Epithelial cell of proximal tubule (primary cell): ENCODE results near the gene ZBTB7B. TPM values are rescaled to one million over a fixed set of nuclear protein-coding genes. Genes with fewer than 3 reads are reported as not detected.
"Not testable (repeated sequence)": the region's sequence is repeated elsewhere in the genome, so short reads cannot be mapped to it uniquely, and the experiment has no call there.

ENCODE experiments used
- DNase-seq: peaks from one replicate; pipeline ENCODE4 v3.0.0-alpha.2; 2011; ENCODE audit warnings: low read depth
- H3K4me3 ChIP-seq: 2 replicates; pipeline ENCODE4 v1.5.1; 2011; ENCODE audit warnings: low read depth, mild to moderate bottlenecking, low read length
- total RNA-seq: library from RNA; depleted of rRNA; stranded (reverse); fragments of >200 nt; gene quantifications from 2 replicates; pipeline ENCODE4 v1.2.3, GENCODE V29; 2015
- TF ChIP-seq, protein P1 (sequence below): conservative IDR thresholded peaks from 2 replicates; pipeline ENCODE4 v1.5.1; 2012; ENCODE audit warnings: low read depth, mild to moderate bottlenecking, low read length

The ZBTB7B gene
- total RNA-seq, 1 donor from 2014 or later = 20.4 TPM

DNA sequence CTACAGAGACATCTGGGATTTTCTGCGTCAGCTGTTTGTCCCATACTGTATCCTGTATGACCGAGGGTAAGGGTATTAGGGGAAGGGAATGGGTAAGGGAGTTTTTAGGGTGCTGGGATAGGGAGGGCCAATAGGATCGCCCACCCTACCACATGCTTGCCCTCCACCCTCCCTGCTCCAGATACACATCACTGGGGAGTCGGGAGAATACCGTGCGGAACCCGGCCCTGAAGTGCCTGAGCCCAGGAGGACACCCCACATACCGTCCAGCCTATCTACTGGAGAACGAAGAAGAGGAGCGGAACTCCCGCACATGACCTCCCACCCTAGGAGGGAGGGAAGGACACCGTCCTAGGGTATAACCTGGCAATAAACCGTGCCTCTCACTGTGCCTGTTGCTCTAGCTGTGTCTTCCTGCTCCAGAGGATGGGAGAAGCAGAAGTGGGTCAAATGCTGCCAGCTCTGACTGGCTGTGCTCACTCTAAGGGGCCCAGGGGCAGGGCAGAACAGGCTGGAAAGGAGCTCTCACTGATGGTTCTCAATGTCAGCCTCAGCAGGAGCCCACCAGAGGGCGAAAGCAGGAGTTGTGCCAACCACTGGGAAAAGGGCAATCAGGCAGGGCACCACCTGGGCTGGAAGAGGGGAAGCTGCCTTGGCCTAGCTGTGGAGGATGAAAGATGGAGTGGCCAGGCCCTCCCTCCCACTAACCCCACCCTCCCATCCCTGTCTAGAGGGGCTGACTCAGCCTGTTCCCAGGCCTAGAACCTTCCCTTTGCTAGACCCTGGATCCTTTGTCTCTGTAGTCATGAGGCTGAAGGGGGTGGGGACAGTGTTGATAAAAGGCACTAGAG lies 9.7 kb upstream of the ZBTB7B start:
- TF ChIP-seq, protein P1, sequence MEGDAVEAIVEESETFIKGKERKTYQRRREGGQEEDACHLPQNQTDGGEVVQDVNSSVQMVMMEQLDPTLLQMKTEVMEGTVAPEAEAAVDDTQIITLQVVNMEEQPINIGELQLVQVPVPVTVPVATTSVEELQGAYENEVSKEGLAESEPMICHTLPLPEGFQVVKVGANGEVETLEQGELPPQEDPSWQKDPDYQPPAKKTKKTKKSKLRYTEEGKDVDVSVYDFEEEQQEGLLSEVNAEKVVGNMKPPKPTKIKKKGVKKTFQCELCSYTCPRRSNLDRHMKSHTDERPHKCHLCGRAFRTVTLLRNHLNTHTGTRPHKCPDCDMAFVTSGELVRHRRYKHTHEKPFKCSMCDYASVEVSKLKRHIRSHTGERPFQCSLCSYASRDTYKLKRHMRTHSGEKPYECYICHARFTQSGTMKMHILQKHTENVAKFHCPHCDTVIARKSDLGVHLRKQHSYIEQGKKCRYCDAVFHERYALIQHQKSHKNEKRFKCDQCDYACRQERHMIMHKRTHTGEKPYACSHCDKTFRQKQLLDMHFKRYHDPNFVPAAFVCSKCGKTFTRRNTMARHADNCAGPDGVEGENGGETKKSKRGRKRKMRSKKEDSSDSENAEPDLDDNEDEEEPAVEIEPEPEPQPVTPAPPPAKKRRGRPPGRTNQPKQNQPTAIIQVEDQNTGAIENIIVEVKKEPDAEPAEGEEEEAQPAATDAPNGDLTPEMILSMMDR = peak; percentile 40
- DNase-seq = no peak
- H3K4me3 ChIP-seq = no peak overlapping the region

DNA sequence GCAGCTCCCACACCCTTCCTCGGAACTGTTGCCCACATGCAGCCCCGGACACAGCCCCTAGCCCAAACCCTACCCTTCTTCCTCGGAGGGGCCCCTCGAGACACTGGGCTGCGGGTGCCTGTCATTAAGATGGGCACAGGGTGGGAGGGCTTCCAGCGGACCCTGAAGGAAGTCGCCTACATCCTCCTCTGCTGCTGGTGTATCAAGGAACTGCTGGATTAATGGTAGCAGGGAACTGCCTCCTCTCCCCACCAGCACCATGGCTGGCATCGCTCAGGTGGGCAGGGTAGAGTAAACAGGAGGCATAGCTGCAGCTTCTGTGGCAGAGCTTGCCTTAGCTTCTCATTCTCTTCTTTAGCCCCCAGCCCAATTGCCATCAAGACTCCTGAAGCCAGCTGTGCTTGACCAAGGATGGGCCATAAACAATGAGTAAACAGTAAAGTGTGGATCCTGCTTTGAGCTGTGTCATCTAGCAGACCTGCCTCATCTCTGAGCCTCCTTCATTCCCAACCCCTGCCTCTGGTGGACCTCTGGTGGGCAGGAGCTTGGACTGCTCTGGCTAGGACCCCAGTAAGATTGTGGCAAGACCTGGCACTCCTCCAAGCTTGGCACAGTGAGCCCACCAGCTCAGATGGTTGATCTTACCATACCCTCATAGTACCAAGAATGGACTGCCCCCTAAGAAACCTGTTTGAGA lies 8.9 kb upstream of the ZBTB7B start, which contains the start of gene LENEP:
LENEP (plus strand) TSS at position 15 of the 697 bp plus-strand sequence; CDS start at position 37, 22 bp downstream.
- H3K4me3 ChIP-seq = no peak within 1 kb of the TSS

DNA sequence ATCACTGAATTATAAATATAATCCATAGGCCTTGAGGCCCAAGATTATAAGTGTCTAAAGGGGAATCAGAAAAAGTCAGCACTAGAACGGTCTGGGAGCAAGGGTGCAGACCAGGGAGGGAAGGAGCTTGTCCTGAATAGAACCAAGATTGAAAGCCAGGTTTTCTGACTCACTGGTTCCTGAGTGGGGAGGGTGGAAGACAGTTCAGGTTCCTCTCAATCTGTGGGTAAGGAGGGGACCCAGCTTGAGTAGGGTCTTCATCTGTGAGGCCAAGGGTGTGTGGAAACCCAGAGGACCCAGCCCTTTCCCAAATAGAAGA lies 8.4 kb upstream of the ZBTB7B start:
- TF ChIP-seq, protein P1 = no peak
- no peak overlapping the region for H3K4me3 ChIP-seq
- no peak for DNase-seq

More for the DNA sequence above, 8.9 kb upstream of the ZBTB7B start, which contains the start of gene LENEP:
- TF ChIP-seq, protein P1 = no peak
- no peak for DNase-seq

DNA sequence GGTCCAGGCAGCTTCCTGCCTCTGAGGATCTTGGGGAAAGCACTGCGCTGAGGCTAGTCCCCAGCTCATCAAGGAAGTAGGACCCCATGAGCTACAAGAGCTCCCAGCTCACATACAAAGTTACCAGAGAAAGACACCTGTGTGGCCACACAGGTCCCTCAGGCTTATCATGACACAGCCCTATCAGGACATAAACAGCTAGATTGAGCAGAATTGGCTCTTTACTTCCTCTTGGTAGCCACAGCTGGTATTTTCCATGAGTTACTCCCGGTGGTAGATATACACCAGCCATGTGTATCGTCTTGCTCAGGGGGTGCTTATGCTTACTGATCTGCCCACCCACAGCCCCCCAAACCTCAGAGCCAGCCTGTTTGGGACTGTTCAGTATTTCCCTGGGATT lies 8.0 kb upstream of the ZBTB7B start:
- no peak overlapping the region for H3K4me3 ChIP-seq
- TF ChIP-seq, protein P1 = no peak
- no peak for DNase-seq

DNA sequence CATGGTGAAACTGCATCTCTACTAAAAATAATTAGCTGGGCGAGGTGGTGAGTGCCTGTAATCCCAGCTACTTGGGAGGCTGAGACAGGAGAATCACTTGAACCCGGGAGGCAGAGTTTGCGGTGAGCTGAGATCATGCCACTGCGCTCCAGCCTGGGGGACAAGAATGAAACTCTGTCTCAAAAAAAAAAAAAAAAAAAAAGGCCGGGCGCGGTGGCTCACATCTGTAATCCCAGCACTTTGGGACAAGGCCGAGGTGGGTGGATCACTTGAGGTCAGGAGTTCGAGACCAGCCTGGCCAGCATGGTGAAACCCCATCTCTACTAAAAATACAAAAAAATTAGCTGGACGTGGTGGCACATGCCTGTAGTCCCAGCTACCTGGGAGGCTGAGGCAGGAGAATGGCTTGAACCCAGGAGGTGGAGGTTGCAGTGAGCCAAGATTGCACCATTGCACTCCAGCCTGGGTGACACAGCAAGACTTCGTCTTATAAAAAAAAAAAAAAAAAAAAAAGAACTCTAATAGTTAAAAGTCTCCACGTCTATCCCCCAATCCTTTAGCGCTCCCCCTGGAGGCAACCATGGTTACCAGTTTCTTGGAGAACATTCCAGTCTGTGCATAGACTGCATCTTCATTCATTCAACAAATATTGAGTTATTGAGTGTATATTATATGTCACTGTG lies 7.2 kb upstream of the ZBTB7B start:
- not testable (repeated sequence) for H3K4me3 ChIP-seq, DNase-seq
- TF ChIP-seq, protein P1 = peak; percentile 58

DNA sequence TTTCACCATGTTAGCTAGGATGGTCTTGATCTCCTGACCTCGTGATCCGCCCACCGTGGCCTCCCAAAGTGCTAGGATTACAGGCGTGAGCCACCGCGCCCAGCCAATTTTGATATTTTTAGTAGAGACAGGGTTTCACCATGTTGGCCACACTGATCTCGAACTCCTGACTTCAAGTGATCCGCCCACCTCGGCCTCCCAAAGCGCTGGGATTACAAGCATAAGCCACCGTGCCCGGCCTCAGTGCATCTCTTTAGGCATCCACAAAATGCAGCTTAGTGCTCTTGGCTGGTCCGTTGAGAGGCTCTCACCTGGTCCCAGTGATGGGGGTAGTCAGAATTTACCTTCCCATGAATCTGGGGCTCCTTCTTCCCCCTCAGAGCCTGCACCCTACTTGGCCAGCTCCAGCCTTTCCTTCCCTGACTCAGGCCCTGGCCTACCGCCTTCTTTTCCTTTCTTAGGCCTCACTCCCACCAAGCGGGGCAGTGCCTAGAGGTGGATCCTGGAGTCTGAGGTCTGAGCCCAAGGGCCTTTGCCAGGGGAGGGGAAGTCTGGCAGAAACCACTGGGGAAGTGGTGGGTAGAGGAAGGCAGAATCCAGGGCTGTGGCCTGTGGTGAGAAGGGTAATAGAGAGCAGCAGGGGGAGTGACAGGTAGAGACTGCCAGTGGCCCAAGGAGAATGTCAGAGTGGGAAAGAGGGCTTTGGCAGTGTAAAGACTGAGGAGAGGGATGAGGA lies 5.5 kb upstream of the ZBTB7B start:
- TF ChIP-seq, protein P1 = no peak
- DNase-seq = no peak
- H3K4me3 ChIP-seq = no peak overlapping the region
